ENCODE measurements around the gene NTN3.

DNA sequence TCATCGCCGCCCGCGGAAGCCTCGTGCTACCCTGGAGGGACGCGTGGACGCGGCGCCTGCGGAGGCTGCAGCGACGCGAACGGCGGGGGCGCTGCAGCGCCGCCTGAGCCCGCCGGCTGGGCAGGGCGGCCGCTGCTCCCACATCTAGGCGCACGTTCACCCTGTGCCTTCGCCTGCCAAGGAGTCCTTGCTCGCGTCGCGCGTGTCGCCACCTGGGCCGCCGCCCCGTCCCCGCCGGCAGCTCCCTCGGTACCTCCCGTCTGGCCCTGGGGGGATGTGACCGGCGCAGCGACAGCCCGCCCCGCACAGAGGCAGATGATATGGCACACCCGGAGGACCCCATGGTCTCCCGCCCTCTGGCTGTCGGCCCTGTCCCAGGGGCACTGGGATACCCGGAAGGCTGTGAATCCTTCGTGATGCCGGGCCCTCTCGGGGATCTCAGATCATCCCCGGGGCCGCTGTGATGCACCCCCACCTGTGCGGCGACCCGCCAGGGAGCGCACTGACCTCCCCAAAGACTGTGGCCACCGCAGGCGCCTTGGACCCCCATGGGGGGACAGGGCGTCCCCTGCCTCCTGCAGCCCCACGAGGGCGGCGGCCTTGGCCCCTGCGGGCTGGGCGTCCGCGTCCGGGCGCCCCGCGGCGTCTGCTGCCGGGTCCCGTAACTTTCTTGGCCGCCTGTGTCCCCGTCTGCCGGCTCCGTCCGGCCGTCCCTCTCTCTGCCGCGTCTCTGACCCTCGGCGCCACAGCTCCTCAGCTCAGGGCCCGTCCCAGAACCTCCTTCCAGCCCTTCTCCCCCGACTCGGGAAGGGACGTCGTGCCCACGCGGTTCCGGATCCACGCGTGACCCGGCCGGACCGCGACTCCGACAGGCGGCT, 3.1 kb downstream of the NTN3 start:
- TF ChIP-seq, protein P1, sequence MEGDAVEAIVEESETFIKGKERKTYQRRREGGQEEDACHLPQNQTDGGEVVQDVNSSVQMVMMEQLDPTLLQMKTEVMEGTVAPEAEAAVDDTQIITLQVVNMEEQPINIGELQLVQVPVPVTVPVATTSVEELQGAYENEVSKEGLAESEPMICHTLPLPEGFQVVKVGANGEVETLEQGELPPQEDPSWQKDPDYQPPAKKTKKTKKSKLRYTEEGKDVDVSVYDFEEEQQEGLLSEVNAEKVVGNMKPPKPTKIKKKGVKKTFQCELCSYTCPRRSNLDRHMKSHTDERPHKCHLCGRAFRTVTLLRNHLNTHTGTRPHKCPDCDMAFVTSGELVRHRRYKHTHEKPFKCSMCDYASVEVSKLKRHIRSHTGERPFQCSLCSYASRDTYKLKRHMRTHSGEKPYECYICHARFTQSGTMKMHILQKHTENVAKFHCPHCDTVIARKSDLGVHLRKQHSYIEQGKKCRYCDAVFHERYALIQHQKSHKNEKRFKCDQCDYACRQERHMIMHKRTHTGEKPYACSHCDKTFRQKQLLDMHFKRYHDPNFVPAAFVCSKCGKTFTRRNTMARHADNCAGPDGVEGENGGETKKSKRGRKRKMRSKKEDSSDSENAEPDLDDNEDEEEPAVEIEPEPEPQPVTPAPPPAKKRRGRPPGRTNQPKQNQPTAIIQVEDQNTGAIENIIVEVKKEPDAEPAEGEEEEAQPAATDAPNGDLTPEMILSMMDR (IDR thresholded peaks at IDR 0.05; ENCODE audit: low read length): peak; percentile 34
- no peak for TF ChIP-seq EZH2 (IDR thresholded peaks at IDR 0.05; ENCODE audit: borderline replicate concordance, low read length)

Measured in OCI-LY1 (cell line).